Common myeloid progenitor, CD34-positive (primary cell): ENCODE data around the gene CCDC126. TPM values are rescaled to one million over a fixed set of nuclear protein-coding genes. Genes with fewer than 3 reads are reported as not detected.
"Not testable (repeated sequence)": the region's sequence is repeated elsewhere in the genome, so short reads cannot be mapped to it uniquely, and the experiment has no call there.

Experiments
- CTCF ChIA-PET: fragments of 350-600 bp; sonication (Branson Sonifier 250); formaldehyde crosslinking; loops from one replicate; lab custom pipeline; 2021; ENCODE audit warnings: antibody characterized with exemption; lab: Charles Lee
- POLR2A ChIA-PET: fragments of 350-600 bp; sonication (Branson Sonifier 250); formaldehyde crosslinking; loops from one replicate; lab custom pipeline; 2021; ENCODE audit warnings: antibody characterized with exemption; lab: Charles Lee
- DNase-seq, 3 donors: peaks; one replicate each; pipeline versions ENCODE4 v3.0.0 to v3.0.0-alpha.2; 2013
- H3K27ac ChIP-seq, 2 experiments: 1 replicate in 1 of 2; 2 replicates in 1 of 2; pipeline ENCODE4 v1.7.0; 2013; ENCODE audit warnings: inconsistent platforms in 2 of 2, low read length in 2 of 2, mild to moderate bottlenecking in 2 of 2, low read depth in 1 of 2, moderate library complexity in 1 of 2; ENCODE audit not compliant: severe bottlenecking in 2 of 2, insufficient read depth in 1 of 2, poor library complexity in 1 of 2
- H3K27me3 ChIP-seq, 5 experiments: replicated peaks in 2 of 5; 1 replicate in 3 of 5; 2 replicates in 2 of 5; pipeline versions ENCODE4 v1.6.1 to v1.7.0; 2013; ENCODE audit warnings: low read length in 4 of 5, mild to moderate bottlenecking in 2 of 5, moderate library complexity in 2 of 5, inconsistent platforms in 1 of 5; ENCODE audit not compliant: insufficient read depth in 5 of 5, control insufficient read depth in 4 of 5
- H3K36me3 ChIP-seq, 4 experiments: 1 replicate in 2 of 4; 2 replicates in 2 of 4; pipeline versions ENCODE4 v1.6.1 to v1.7.0; 2013; ENCODE audit warnings: low read length in 3 of 4, control low read depth in 1 of 4, mild to moderate bottlenecking in 1 of 4; ENCODE audit not compliant: control insufficient read depth in 4 of 4, insufficient read depth in 4 of 4
- H3K4me1 ChIP-seq, 4 experiments: 1 replicate in 3 of 4; 2 replicates in 1 of 4; pipeline versions ENCODE4 v1.6.1 to v1.7.1; 2013; ENCODE audit warnings: low read length in 3 of 4, mild to moderate bottlenecking in 3 of 4, control low read depth in 1 of 4, inconsistent platforms in 1 of 4, moderate library complexity in 1 of 4; ENCODE audit not compliant: control insufficient read depth in 4 of 4, insufficient read depth in 4 of 4; ENCODE audit errors: control extremely low read depth in 1 of 4
- H3K4me3 ChIP-seq, 7 experiments: 1 replicate in 4 of 7; 2 replicates in 3 of 7; pipeline versions ENCODE4 v1.5.1 to v1.7.0; 2013; ENCODE audit warnings: mild to moderate bottlenecking in 7 of 7, low read length in 6 of 7, moderate library complexity in 6 of 7, inconsistent platforms in 2 of 7, low read depth in 2 of 7, control low read depth in 1 of 7; ENCODE audit not compliant: insufficient read depth in 4 of 7, control insufficient read depth in 1 of 7; ENCODE audit errors: extremely low read depth in 1 of 7
- H3K9me3 ChIP-seq, 5 experiments: 1 replicate in 4 of 5; 2 replicates in 1 of 5; pipeline versions ENCODE4 v1.6.1 to v1.7.1; 2013; ENCODE audit warnings: low read length in 4 of 5, mild to moderate bottlenecking in 2 of 5, inconsistent platforms in 1 of 5, low read depth in 1 of 5, moderate library complexity in 1 of 5; ENCODE audit not compliant: control insufficient read depth in 4 of 5, insufficient read depth in 2 of 5; ENCODE audit errors: control extremely low read depth in 1 of 5
- WGBS: methylation state at CpG from one replicate; pipeline ENCODE4 v1.1.5; 2013; ENCODE audit not compliant: insufficient coverage; 5-methylcytosine and 5-hydroxymethylcytosine counted together
- polyA plus RNA-seq: library from polyadenylated mRNA; unstranded; fragments of 120-200 nt; gene quantifications from one replicate; pipeline ENCODE4 v1.2.1, GENCODE V29; 2013

CCDC126 gene
- polyA plus RNA-seq: 6.9 TPM

GRCh38 chr7:23597094-23598091 is at the start of gene CCDC126:
TSS of gene CCDC126 (plus strand) at chr7:23597382. CDS start at chr7:23611316, 13,934 bp downstream.
- under 1% methylated on average over 61 of the region's 99 CpGs for WGBS
- DNase-seq: peak; percentile 81 to 87 (median 81)
- CTCF ChIA-PET: interaction anchor here (0.6 to 1.1 kb wide), 4 partner anchors 10 to 403 kb away, joined by 3 to 5 read pairs (median 3); no protein-coding TSS in a partner anchor

GRCh38 chr7:23547662-23548061 is 49.5 kb upstream of the CCDC126 start:
- no peak for DNase-seq
- WGBS: no CpG with 5 or more reads among the region's 4 CpGs
- H3K4me1 ChIP-seq: peaks cover 0 to 8% (median 1%) of the 10 kb centered on the region in 4 experiments
- ChIA-PET POLR2A (no interaction called here), CTCF (interaction anchor here (0.6 to 2.3 kb wide), 6 partner anchors 11 to 1114 kb away, joined by 3 to 12 read pairs (median 4); no protein-coding TSS in a partner anchor)
- no peaks in the 10 kb centered on the region for H3K9me3 ChIP-seq
- H3K4me3 ChIP-seq: no peak overlapping the region
- no peaks in the 10 kb centered on the region for H3K27me3 ChIP-seq
- no peak overlapping the region for H3K27ac ChIP-seq
- H3K36me3 ChIP-seq: no peaks in the 10 kb centered on the region

More at GRCh38 chr7:23597094-23598091, at the start of gene CCDC126:
- H3K27ac ChIP-seq: peak within 1 kb of the TSS in 1 of 2 experiments; percentile 67
- no peaks in the 10 kb centered on the region for H3K9me3 ChIP-seq
- peaks cover 12 to 19% (median 14%) of the 10 kb centered on the region in 4 experiments for H3K4me1 ChIP-seq
- POLR2A ChIA-PET: interaction anchor here (0.7 kb wide), 1 partner anchor 253 kb away, joined by 3 read pairs; no protein-coding TSS in a partner anchor
- peak within 1 kb of the TSS; percentile 84 to 92 (median 90) for H3K4me3 ChIP-seq
- no peaks in the 10 kb centered on the region for H3K27me3 ChIP-seq
- H3K36me3 ChIP-seq: no peaks in the 10 kb centered on the region

GRCh38 chr7:23558303-23558702 is 38.9 kb upstream of the CCDC126 start:
- CTCF ChIA-PET: no interaction called here
- Histone ChIP-seq H3K4me1 (no peaks in the 10 kb centered on the region), H3K4me3 (no peak overlapping the region), H3K27ac (no peak overlapping the region), H3K9me3 (no peaks in the 10 kb centered on the region), H3K27me3 (no peaks in the 10 kb centered on the region), H3K36me3 (no peaks in the 10 kb centered on the region)
- no peak for DNase-seq
- POLR2A ChIA-PET: no interaction called here

- Histone ChIP-seq H3K36me3 (no peaks in the 10 kb centered on the region), H3K4me1 (no peaks in the 10 kb centered on the region), H3K27ac (no peak overlapping the region), H3K4me3 (no peak overlapping the region), H3K27me3 (no peaks in the 10 kb centered on the region), H3K9me3 (no peaks in the 10 kb centered on the region)
- CTCF ChIA-PET: interaction anchor here (1.0 to 4.8 kb wide), 8 partner anchors 9 to 294 kb away, joined by 3 to 46 read pairs (median 4); partner anchors contain the start of gene STK31
- DNase-seq: peak; percentile 58 to 75 (median 61)
- POLR2A ChIA-PET: no interaction called here
- 20% methylated on average over 2 of the region's 5 CpGs for WGBS
Observed at GRCh38 chr7:23570592-23571200, 26.5 kb upstream of the CCDC126 start.

GRCh38 chr7:23581975-23582374 is 15.2 kb upstream of the CCDC126 start:
- no CpG with 5 or more reads among the region's 1 CpG for WGBS
- H3K9me3 ChIP-seq, H3K27ac ChIP-seq, H3K27me3 ChIP-seq, H3K4me3 ChIP-seq, H3K4me1 ChIP-seq, H3K36me3 ChIP-seq, CTCF ChIA-PET, POLR2A ChIA-PET, DNase-seq: not testable (repeated sequence)

GRCh38 chr7:23585304-23585703 is 11.9 kb upstream of the CCDC126 start:
- H3K27ac ChIP-seq, H3K4me1 ChIP-seq, H3K9me3 ChIP-seq, DNase-seq, H3K36me3 ChIP-seq, H3K4me3 ChIP-seq, H3K27me3 ChIP-seq, POLR2A ChIA-PET: not testable (repeated sequence)
- WGBS: over 99% methylated on average over 10 of the region's 10 CpGs
- CTCF ChIA-PET: interaction anchor here (0.8 to 1.2 kb wide), 2 partner anchors 15 to 128 kb away, joined by 3 read pairs; no protein-coding TSS in a partner anchor
